HG03520 (cell line): ENCODE results near the gene RBM47.
"Not testable (repeated sequence)": the region's sequence is repeated elsewhere in the genome, so short reads cannot be mapped to it uniquely, and the experiment has no call there.

Source experiments
- ATAC-seq: cut with Tn5 transposase; IDR thresholded peaks from one replicate; pipeline ENCODE4 v1.9.1; 2021; ENCODE audit warnings: mild to moderate bottlenecking, moderate library complexity; ENCODE audit not compliant: unreplicated experiment

RBM47 gene

GRCh38 chr4:40455340-40455902, 174.2 kb downstream of the RBM47 start:
- ATAC-seq = no peak

- ATAC-seq = no peak
Observed at GRCh38 chr4:40454816-40455215, 174.8 kb downstream of the RBM47 start.

GRCh38 chr4:40453912-40454311, 175.8 kb downstream of the RBM47 start:
- no peak for ATAC-seq

- ATAC-seq = no peak
Observed at GRCh38 chr4:40448875-40449274, 180.8 kb downstream of the RBM47 start.

GRCh38 chr4:40446839-40447238, 182.8 kb downstream of the RBM47 start:
- no peak for ATAC-seq

- not testable (repeated sequence) for ATAC-seq
Observed at GRCh38 chr4:40446261-40446750, 183.4 kb downstream of the RBM47 start.

- ATAC-seq = no peak
Observed at GRCh38 chr4:40445671-40446070, 184.0 kb downstream of the RBM47 start.

GRCh38 chr4:40441430-40441829, 188.2 kb downstream of the RBM47 start:
- ATAC-seq = no peak

GRCh38 chr4:40439519-40439918, 190.1 kb downstream of the RBM47 start:
- ATAC-seq = no peak

GRCh38 chr4:40438384-40439026, 191.2 kb downstream of the RBM47 start:
- no peak for ATAC-seq

GRCh38 chr4:40437741-40438383, 191.8 kb downstream of the RBM47 start:
- no peak for ATAC-seq

GRCh38 chr4:40435306-40435705, 194.4 kb downstream of the RBM47 start:
- not testable (repeated sequence) for ATAC-seq

GRCh38 chr4:40434126-40434687, 195.5 kb downstream of the RBM47 start:
- no peak for ATAC-seq

GRCh38 chr4:40432504-40432903, 197.2 kb downstream of the RBM47 start:
- ATAC-seq = no peak

GRCh38 chr4:40427871-40428270, 201.8 kb downstream of the RBM47 start:
- ATAC-seq = not testable (repeated sequence)

GRCh38 chr4:40427128-40427527, 202.5 kb downstream of the RBM47 start:
- ATAC-seq = no peak

GRCh38 chr4:40425799-40426574, 203.7 kb downstream of the RBM47 start:
- no peak for ATAC-seq

- no peak for ATAC-seq
Observed at GRCh38 chr4:40423735-40424134, 205.9 kb downstream of the RBM47 start.

- no peak for ATAC-seq
Observed at GRCh38 chr4:40421839-40422708, 207.6 kb downstream of the RBM47 start.

- no peak for ATAC-seq
Observed at GRCh38 chr4:40419231-40419912, 210.3 kb downstream of the RBM47 start.
